CD14-positive monocyte (primary cell): ENCODE measurements around the gene FRG2. TPM values are rescaled to one million over a fixed set of nuclear protein-coding genes. Genes with fewer than 3 reads are reported as not detected.
"Not testable (repeated sequence)": the region's sequence is repeated elsewhere in the genome, so short reads cannot be mapped to it uniquely, and the experiment has no call there.

Experiments
- DNase-seq, 3 donors: peaks; one replicate each; pipeline ENCODE4 v3.0.0-alpha.2; 2011 to 2022
- H2AFZ ChIP-seq: 2 replicates; pipeline ENCODE4 v1.6.0; 2012; ENCODE audit warnings: mild to moderate bottlenecking, low read depth, low read length, inconsistent platforms; ENCODE audit not compliant: insufficient read depth, poor library complexity, severe bottlenecking
- H3K27ac ChIP-seq, 2 donors: 1 replicate in 1 of 2; 2 replicates in 1 of 2; pipeline ENCODE4 v1.5.1; 2012 to 2013; ENCODE audit warnings: low read length in 2 of 2, control low read depth in 1 of 2, inconsistent platforms in 1 of 2, low read depth in 1 of 2, mild to moderate bottlenecking in 1 of 2
- H3K27me3 ChIP-seq, 2 donors: one replicate each; pipeline versions ENCODE4 v1.6.0 to v1.6.1; 2011 to 2013; ENCODE audit warnings: low read length in 2 of 2; ENCODE audit not compliant: control insufficient read depth in 2 of 2, insufficient read depth in 2 of 2
- H3K36me3 ChIP-seq, 2 donors: replicated peaks in 1 of 2; 1 replicate in 1 of 2; 2 replicates in 1 of 2; pipeline versions ENCODE4 v1.5.1 to v1.6.1; 2012 to 2013; ENCODE audit warnings: low read length in 2 of 2, control low read depth in 1 of 2, inconsistent platforms in 1 of 2, mild to moderate bottlenecking in 1 of 2; ENCODE audit not compliant: insufficient read depth in 2 of 2, control insufficient read depth in 1 of 2
- H3K4me1 ChIP-seq, 2 donors: 1 replicate in 1 of 2; 2 replicates in 1 of 2; pipeline versions ENCODE4 v1.5.1 to v1.6.1; 2012 to 2013; ENCODE audit warnings: low read length in 2 of 2, control low read depth in 1 of 2, inconsistent platforms in 1 of 2, mild to moderate bottlenecking in 1 of 2, moderate library complexity in 1 of 2; ENCODE audit not compliant: insufficient read depth in 2 of 2, control insufficient read depth in 1 of 2
- H3K4me2 ChIP-seq: replicated peaks from 2 replicates; pipeline ENCODE3; 2012; ENCODE audit warnings: low read length, moderate library complexity, mild to moderate bottlenecking; ENCODE audit not compliant: poor library complexity, severe bottlenecking; ENCODE audit errors: extremely low read depth
- H3K4me3 ChIP-seq, 3 experiments: fragments of 200-600 bp in 1 of 3; sonication (generic) in 1 of 3; replicated peaks in 1 of 3; 1 replicate in 2 of 3; 2 replicates in 1 of 3; pipeline ENCODE4 v1.5.1; 2011 to 2013; ENCODE audit warnings: low read length in 3 of 3, mild to moderate bottlenecking in 3 of 3, control low read depth in 2 of 3, low read depth in 2 of 3, inconsistent platforms in 1 of 3, moderate library complexity in 1 of 3
- H3K79me2 ChIP-seq: 2 replicates; pipeline ENCODE4 v1.6.0; 2012; ENCODE audit warnings: mild to moderate bottlenecking, control low read depth, inconsistent platforms, low read length, moderate library complexity; ENCODE audit not compliant: insufficient read depth
- H3K9ac ChIP-seq: 2 replicates; pipeline ENCODE4 v1.6.0; 2017; ENCODE audit warnings: low read length, mild to moderate bottlenecking; ENCODE audit not compliant: insufficient read depth, poor library complexity, severe bottlenecking
- H3K9me3 ChIP-seq, 2 donors: replicated peaks in 1 of 2; 1 replicate in 1 of 2; 2 replicates in 1 of 2; pipeline versions ENCODE4 v1.5.1 to v1.6.1; 2012 to 2013; ENCODE audit warnings: low read length in 2 of 2, control low read depth in 1 of 2; ENCODE audit not compliant: control insufficient read depth in 1 of 2, insufficient read depth in 1 of 2
- H4K20me1 ChIP-seq: 2 replicates; pipeline ENCODE4 v1.6.0; 2012; ENCODE audit warnings: mild to moderate bottlenecking, low read length, control low read depth, moderate library complexity; ENCODE audit not compliant: insufficient read depth
- H3K27ac Mint-ChIP-seq, 7 donors: one replicate each; pipeline ENCODE4 v1.8.0; 2020; ENCODE audit warnings: mild to moderate bottlenecking in 7 of 7, mixed read lengths in 7 of 7, moderate library complexity in 6 of 7, inconsistent platforms in 2 of 7
- H3K27me3 Mint-ChIP-seq, 3 donors: one replicate each; pipeline ENCODE4 v1.8.0; 2021 to 2022; ENCODE audit warnings: low read depth in 3 of 3, mild to moderate bottlenecking in 3 of 3, mixed read lengths in 3 of 3, moderate library complexity in 3 of 3, inconsistent platforms in 1 of 3
- H3K36me3 Mint-ChIP-seq, 2 donors: one replicate each; pipeline ENCODE4 v1.8.0; 2020; ENCODE audit warnings: mixed read lengths in 2 of 2, inconsistent platforms in 1 of 2, mild to moderate bottlenecking in 1 of 2
- H3K4me1 Mint-ChIP-seq: one replicate; pipeline ENCODE4 v1.8.0; 2020; ENCODE audit warnings: mild to moderate bottlenecking, mixed read lengths
- H3K4me3 Mint-ChIP-seq, 2 donors: one replicate each; pipeline ENCODE4 v1.8.0; 2020; ENCODE audit warnings: mild to moderate bottlenecking in 2 of 2, mixed read lengths in 2 of 2, moderate library complexity in 1 of 2
- H3K9me3 Mint-ChIP-seq, 7 donors: one replicate each; pipeline ENCODE4 v1.8.0; 2020 to 2022; ENCODE audit warnings: mixed read lengths in 7 of 7, mild to moderate bottlenecking in 6 of 7, moderate library complexity in 6 of 7, inconsistent platforms in 2 of 7
- WGBS: methylation state at CpG from one replicate; pipeline ENCODE4 v1.1.5; 2013; ENCODE audit warnings: missing lambda C conversion rate; ENCODE audit not compliant: insufficient coverage; 5-methylcytosine and 5-hydroxymethylcytosine counted together
- intact Hi-C, 2 donors: fragments of 100-400 bp; cut with micrococcal nuclease; formaldehyde crosslinking; loops; one replicate each; pipeline versions ENCODE4 v1.15.0 to v1.15.1; 2023
- polyA plus RNA-seq, 3 donors: library from polyadenylated mRNA; depleted of rRNA in 1 of 3; unstranded in 2 of 3; stranded (reverse) in 1 of 3; fragments of 300-500 nt in 2 of 3; fragments of >200 nt in 1 of 3; fragmentation: Illumina TruSeq in 2 of 3; gene quantifications; 1 replicate in 2 of 3; 2 replicates in 1 of 3; pipeline ENCODE4 v1.2.3, GENCODE V29; 2012 to 2021

FRG2 gene
- polyA plus RNA-seq, 3 donors = not detected

GRCh38 chr4:190037704-190038388, 10.8 kb upstream of the FRG2 start:
- H3K9ac ChIP-seq, H3K4me3 Mint-ChIP-seq, H3K4me1 Mint-ChIP-seq, H3K36me3 Mint-ChIP-seq, H3K79me2 ChIP-seq, H4K20me1 ChIP-seq, H3K27ac ChIP-seq, H3K4me2 ChIP-seq, H3K4me3 ChIP-seq, H3K4me1 ChIP-seq, intact Hi-C loops, H3K9me3 ChIP-seq, DNase-seq, H3K9me3 Mint-ChIP-seq, H3K27ac Mint-ChIP-seq, H2AFZ ChIP-seq, H3K36me3 ChIP-seq, H3K27me3 ChIP-seq: not testable (repeated sequence)
- no CpG with 5 or more reads among the region's 39 CpGs for WGBS
- peaks cover 5 to 34% (median 22%) of the 10 kb centered on the region in 3 donors for H3K27me3 Mint-ChIP-seq

GRCh38 chr4:190031264-190031663, 4.2 kb upstream of the FRG2 start:
- H3K27me3 ChIP-seq, H3K36me3 ChIP-seq, H3K9ac ChIP-seq, H3K9me3 ChIP-seq, H3K27ac ChIP-seq, intact Hi-C loops, H3K4me1 ChIP-seq, H2AFZ ChIP-seq, H3K4me1 Mint-ChIP-seq, H4K20me1 ChIP-seq, H3K4me3 ChIP-seq, H3K79me2 ChIP-seq, H3K4me2 ChIP-seq, H3K36me3 Mint-ChIP-seq, DNase-seq, H3K4me3 Mint-ChIP-seq, H3K27ac Mint-ChIP-seq, H3K9me3 Mint-ChIP-seq: not testable (repeated sequence)
- no CpG with 5 or more reads among the region's 5 CpGs for WGBS
- H3K27me3 Mint-ChIP-seq = peaks cover 0 to 17% (median 4%) of the 10 kb centered on the region in 3 donors

GRCh38 chr4:190022614-190023281, 4.3 kb downstream of the FRG2 start:
- peaks cover 22% of the 10 kb centered on the region for H3K4me1 Mint-ChIP-seq
- Histone ChIP-seq H3K9me3 (peaks cover 4 to 13% of the 10 kb centered on the region in 2 donors), H3K27me3 (peaks cover 25 to 48% of the 10 kb centered on the region in 2 donors)
- H3K27ac Mint-ChIP-seq, H3K36me3 Mint-ChIP-seq, H4K20me1 ChIP-seq, H2AFZ ChIP-seq, intact Hi-C loops, H3K4me1 ChIP-seq, H3K36me3 ChIP-seq, H3K79me2 ChIP-seq, H3K9ac ChIP-seq, H3K4me2 ChIP-seq, H3K4me3 ChIP-seq, DNase-seq, H3K27ac ChIP-seq: not testable (repeated sequence)
- 21% methylated on average over 24 of the region's 47 CpGs for WGBS
- peak overlapping the region; percentile 75 to 81 for H3K4me3 Mint-ChIP-seq
- peaks cover 45 to 53% (median 48%) of the 10 kb centered on the region in 3 donors for H3K27me3 Mint-ChIP-seq
- peaks cover 4 to 37% (median 23%) of the 10 kb centered on the region in 7 donors for H3K9me3 Mint-ChIP-seq

DNA sequence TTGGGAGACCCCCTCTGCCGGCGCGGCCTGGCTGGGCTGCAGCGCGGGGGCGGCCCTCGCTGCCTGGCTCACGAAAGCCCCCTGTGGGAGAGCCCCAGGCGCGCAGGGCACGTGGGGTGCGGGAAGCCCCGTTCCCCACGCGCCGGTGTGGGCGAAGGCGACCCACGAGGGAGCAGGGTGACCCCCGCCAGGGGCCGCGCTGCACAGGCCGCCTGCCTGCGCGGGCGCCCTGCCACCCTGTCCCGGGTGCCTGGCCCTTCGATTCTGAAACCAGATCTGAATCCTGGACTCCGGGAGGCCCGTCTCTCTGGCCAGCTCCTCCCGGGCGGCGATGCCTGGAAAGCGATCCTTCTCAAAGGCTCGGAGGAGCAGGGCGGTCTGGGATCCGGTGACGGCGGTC, 5.1 kb downstream of the FRG2 start:
- H3K79me2 ChIP-seq, H3K27ac ChIP-seq, intact Hi-C loops, H3K4me1 ChIP-seq, H3K4me3 ChIP-seq, DNase-seq, H3K27ac Mint-ChIP-seq, H3K36me3 Mint-ChIP-seq, H3K9ac ChIP-seq, H3K4me3 Mint-ChIP-seq, H3K4me2 ChIP-seq, H4K20me1 ChIP-seq, H2AFZ ChIP-seq, H3K36me3 ChIP-seq: not testable (repeated sequence)
- H3K9me3 Mint-ChIP-seq = peaks cover 4 to 39% (median 25%) of the 10 kb centered on the region in 7 donors
- peaks cover 50 to 61% (median 53%) of the 10 kb centered on the region in 3 donors for H3K27me3 Mint-ChIP-seq
- H3K27me3 ChIP-seq = peaks cover 28 to 54% of the 10 kb centered on the region in 2 donors
- peaks cover 22% of the 10 kb centered on the region for H3K4me1 Mint-ChIP-seq
- peaks cover 4 to 16% of the 10 kb centered on the region in 2 donors for H3K9me3 ChIP-seq
- 50% methylated on average over 17 of the region's 39 CpGs for WGBS
